Neuronal stem cell (in vitro differentiated cells): Measurements from ENCODE around the gene YWHAQ.

Source experiments
- DNase-seq: peaks from one replicate; pipeline ENCODE4 v3.0.0-alpha.2; 2013; ENCODE audit warnings: low spot score
- H2AFZ ChIP-seq: one replicate; pipeline ENCODE4 v1.6.1; 2013; ENCODE audit warnings: mild to moderate bottlenecking, low read length, inconsistent platforms
- H2AK5ac ChIP-seq: 2 replicates; pipeline ENCODE4 v1.6.1; 2013; ENCODE audit warnings: low read depth, mild to moderate bottlenecking, inconsistent platforms, low read length, moderate library complexity, mixed read lengths
- H2BK120ac ChIP-seq: 2 replicates; pipeline ENCODE4 v1.6.1; 2013; ENCODE audit warnings: low read depth, mild to moderate bottlenecking, inconsistent platforms, low read length, moderate library complexity, mixed read lengths
- H2BK12ac ChIP-seq: one replicate; pipeline ENCODE4 v1.6.1; 2013; ENCODE audit warnings: low read length, inconsistent platforms
- H2BK15ac ChIP-seq: 2 replicates; pipeline ENCODE4 v1.6.1; 2013; ENCODE audit warnings: mild to moderate bottlenecking, low read length, inconsistent platforms, mixed read lengths
- H2BK5ac ChIP-seq: one replicate; pipeline ENCODE4 v1.6.1; 2013; ENCODE audit warnings: inconsistent platforms, mild to moderate bottlenecking, low read length, moderate library complexity
- H3K14ac ChIP-seq: one replicate; pipeline ENCODE4 v1.6.1; 2013; ENCODE audit warnings: low read length, inconsistent platforms
- H3K18ac ChIP-seq: 2 replicates; pipeline ENCODE4 v1.6.1; 2013; ENCODE audit warnings: low read length, inconsistent platforms
- H3K23ac ChIP-seq: 2 replicates; pipeline ENCODE4 v1.6.1; 2013; ENCODE audit warnings: low read depth, mild to moderate bottlenecking, mixed read lengths, low read length, inconsistent platforms; ENCODE audit not compliant: poor library complexity
- H3K27ac ChIP-seq: replicated peaks from 3 replicates; pipeline ENCODE4 v1.5.1; 2013; ENCODE audit warnings: low read length, inconsistent platforms
- H3K27me3 ChIP-seq, 3 experiments: 2 replicates each; pipeline ENCODE4 v1.6.1; 2013; ENCODE audit warnings: low read length in 3 of 3, mild to moderate bottlenecking in 2 of 3, inconsistent platforms in 1 of 3, low read depth in 1 of 3, mixed read lengths in 1 of 3, moderate library complexity in 1 of 3; ENCODE audit not compliant: control insufficient read depth in 3 of 3, insufficient read depth in 3 of 3
- H3K36me3 ChIP-seq, 2 donors: replicated peaks in 1 of 2; 2 replicates each; pipeline ENCODE4 v1.6.1; 2013; ENCODE audit warnings: low read length in 2 of 2; ENCODE audit not compliant: control insufficient read depth in 2 of 2, insufficient read depth in 2 of 2
- H3K4ac ChIP-seq: 2 replicates; pipeline ENCODE4 v1.6.1; 2013; ENCODE audit warnings: inconsistent platforms, mild to moderate bottlenecking, low read length, moderate library complexity
- H3K4me1 ChIP-seq, 2 donors: 1 replicate in 1 of 2; 2 replicates in 1 of 2; pipeline ENCODE4 v1.6.1; 2013; ENCODE audit warnings: low read length in 2 of 2, low read depth in 1 of 2; ENCODE audit not compliant: control insufficient read depth in 2 of 2, insufficient read depth in 1 of 2
- H3K4me2 ChIP-seq: one replicate; pipeline ENCODE4 v1.6.1; 2013; ENCODE audit warnings: mild to moderate bottlenecking, low read length, inconsistent platforms; ENCODE audit not compliant: insufficient read depth, poor library complexity, severe bottlenecking
- H3K4me3 ChIP-seq, 2 donors: 2 replicates each; pipeline ENCODE4 v1.5.1; 2013; ENCODE audit warnings: low read length in 2 of 2, mild to moderate bottlenecking in 2 of 2, inconsistent platforms in 1 of 2, moderate library complexity in 1 of 2
- H3K79me1 ChIP-seq: one replicate; pipeline ENCODE4 v1.6.1; 2013; ENCODE audit warnings: low read depth, mild to moderate bottlenecking, inconsistent platforms, low read length, moderate library complexity
- H3K9ac ChIP-seq: one replicate; pipeline ENCODE4 v1.6.1; 2013; ENCODE audit warnings: mild to moderate bottlenecking, low read depth, low read length, inconsistent platforms; ENCODE audit not compliant: poor library complexity
- H3K9me3 ChIP-seq, 2 donors: replicated peaks in 1 of 2; 2 replicates each; pipeline versions ENCODE3 to v1.6.1; 2013; ENCODE audit warnings: low read length in 2 of 2, mild to moderate bottlenecking in 2 of 2, inconsistent platforms in 1 of 2, low read depth in 1 of 2, mixed read lengths in 1 of 2, moderate library complexity in 1 of 2; ENCODE audit not compliant: control insufficient read depth in 2 of 2, insufficient read depth in 1 of 2
- H4K8ac ChIP-seq: one replicate; pipeline ENCODE4 v1.6.1; 2013; ENCODE audit warnings: low read depth, mild to moderate bottlenecking, inconsistent platforms, low read length, moderate library complexity
- H4K91ac ChIP-seq: one replicate; pipeline ENCODE4 v1.6.1; 2013; ENCODE audit warnings: low read length, low read depth, mild to moderate bottlenecking, inconsistent platforms; ENCODE audit not compliant: poor library complexity
- WGBS, 2 donors: extraction: QIAGEN DNeasy Blood & Tissue Kit; methylation state at CpG; one replicate each; pipeline ENCODE4 v1.1.7; 2013; ENCODE audit warnings: missing lambda C conversion rate in 2 of 2, mixed read lengths in 1 of 2; ENCODE audit not compliant: insufficient read length in 2 of 2, insufficient replicate concordance in 1 of 2; ENCODE audit errors: extremely low coverage in 2 of 2; 5-methylcytosine and 5-hydroxymethylcytosine counted together

YWHAQ gene

DNA sequence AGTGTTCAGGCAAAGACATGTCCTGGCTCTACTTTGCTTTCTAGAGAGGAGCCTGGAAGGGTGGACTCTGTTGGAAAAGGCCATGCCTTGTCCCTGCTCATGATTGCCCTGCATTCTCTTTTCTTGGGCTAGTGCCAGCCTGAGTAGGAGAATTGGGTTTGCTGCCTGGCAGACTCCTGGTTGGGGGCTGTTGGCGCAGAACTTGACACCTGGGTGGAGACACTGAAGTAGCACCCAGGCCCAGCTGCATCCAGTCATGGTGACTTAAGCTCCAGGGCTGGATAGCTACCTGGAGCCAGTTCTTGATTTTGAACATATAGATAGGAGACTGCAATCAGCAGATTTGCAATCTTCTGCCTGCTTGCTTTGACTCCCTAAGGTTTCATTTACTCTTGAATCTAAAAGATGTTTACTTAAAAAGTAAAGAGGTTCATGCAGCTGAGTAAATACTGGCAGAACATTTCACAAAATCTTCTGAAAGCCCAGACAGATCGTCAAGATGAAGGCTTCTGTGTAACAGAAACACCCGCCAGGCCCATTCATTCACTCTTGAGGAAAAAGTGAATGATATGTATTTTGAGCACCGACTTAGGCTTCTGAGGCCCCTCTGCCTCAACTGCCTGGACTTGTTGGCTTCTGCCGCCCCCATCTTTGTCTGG, 38.0 kb upstream of the YWHAQ start:
- WGBS, 2 donors: no CpG with 5 or more reads among the region's 5 CpGs
- no peak overlapping the region for H2BK12ac ChIP-seq
- H2AK5ac ChIP-seq: no peak overlapping the region
- H3K9me3 ChIP-seq: no peaks in the 10 kb centered on the region
- no peak overlapping the region for H3K27ac ChIP-seq
- H4K91ac ChIP-seq: no peak overlapping the region
- H3K79me1 ChIP-seq: no peaks in the 10 kb centered on the region
- H3K14ac ChIP-seq: peak overlapping the region; percentile 10
- H3K9ac ChIP-seq: no peak overlapping the region
- H3K4ac ChIP-seq: no peak overlapping the region
- H4K8ac ChIP-seq: no peak overlapping the region
- H3K23ac ChIP-seq: no peak overlapping the region
- H2AFZ ChIP-seq: no peak overlapping the region
- no peak for DNase-seq
- H2BK120ac ChIP-seq: no peak overlapping the region
- no peak overlapping the region for H2BK15ac ChIP-seq
- peak overlapping the region; percentile 35 for H3K18ac ChIP-seq
- peaks cover 0 to 20% (median 0%) of the 10 kb centered on the region in 3 experiments for H3K27me3 ChIP-seq
- H3K4me1 ChIP-seq: no peaks in the 10 kb centered on the region
- H3K36me3 ChIP-seq: no peaks in the 10 kb centered on the region
- H3K4me3 ChIP-seq: no peak overlapping the region
- H3K4me2 ChIP-seq: no peak overlapping the region
- H2BK5ac ChIP-seq: no peak overlapping the region

DNA sequence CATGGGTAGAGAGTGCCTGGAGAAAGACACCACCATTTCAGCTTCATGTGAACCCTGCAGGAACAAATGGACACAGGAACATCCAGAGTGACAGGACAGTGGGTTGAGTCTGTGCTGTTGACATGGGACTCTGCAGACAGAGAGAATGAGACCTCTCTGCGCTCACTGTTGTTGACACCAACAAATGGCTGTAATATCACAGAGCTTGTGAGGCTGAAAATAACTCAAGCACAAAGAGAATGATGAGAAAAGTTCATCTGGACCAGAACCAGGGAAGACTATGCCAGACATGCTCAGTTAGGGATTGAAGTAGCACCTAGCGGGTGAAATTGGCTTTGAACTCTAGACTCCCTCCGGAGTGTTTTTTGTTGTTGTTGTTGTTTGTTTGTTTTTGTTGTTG, 37.0 kb upstream of the YWHAQ start:
- Histone ChIP-seq H3K9ac (no peak overlapping the region), H4K91ac (no peak overlapping the region), H3K4me2 (no peak overlapping the region), H3K23ac (no peak overlapping the region), H3K79me1 (no peaks in the 10 kb centered on the region), H2BK5ac (no peak overlapping the region), H2BK12ac (no peak overlapping the region), H2BK15ac (no peak overlapping the region), H3K27ac (no peak overlapping the region), H2BK120ac (no peak overlapping the region), H3K4me3 (no peak overlapping the region), H3K4me1 (no peaks in the 10 kb centered on the region), H3K27me3 (peaks cover 0 to 25% (median 0%) of the 10 kb centered on the region in 3 experiments), H3K14ac (no peak overlapping the region), H2AFZ (no peak overlapping the region), H4K8ac (no peak overlapping the region), H2AK5ac (no peak overlapping the region), H3K18ac (no peak overlapping the region), H3K9me3 (no peaks in the 10 kb centered on the region), H3K4ac (no peak overlapping the region), H3K36me3 (no peaks in the 10 kb centered on the region)
- no peak for DNase-seq
- whole genome bisulfite sequencing, 2 donors: no CpG with 5 or more reads among the region's 3 CpGs

DNA sequence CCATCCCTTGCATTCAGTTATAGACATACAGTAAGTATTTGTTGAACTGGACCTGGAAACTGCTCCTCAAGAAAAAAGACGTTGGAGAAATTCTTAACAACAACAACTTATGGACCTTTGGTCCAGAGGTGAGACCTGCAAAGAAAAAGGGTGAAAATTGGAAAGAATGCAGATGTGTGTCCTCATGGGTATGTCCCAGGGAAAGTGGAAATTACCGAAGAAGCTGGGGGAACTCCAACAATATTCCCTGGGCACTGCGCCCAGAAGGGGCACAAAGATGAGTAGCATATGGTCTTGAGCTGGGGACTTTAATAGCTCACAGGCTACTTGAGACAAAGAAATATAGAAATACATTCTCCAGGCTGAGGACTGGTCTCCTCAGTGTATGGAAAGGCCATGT, 35.5 kb upstream of the YWHAQ start:
- Histone ChIP-seq H2AFZ (no peak overlapping the region), H2BK15ac (no peak overlapping the region), H3K4me3 (no peak overlapping the region), H3K4ac (no peak overlapping the region), H2BK5ac (no peak overlapping the region), H3K23ac (no peak overlapping the region), H4K91ac (peak overlapping the region; percentile 85), H2BK12ac (no peak overlapping the region), H3K27ac (no peak overlapping the region), H2BK120ac (no peak overlapping the region), H3K18ac (no peak overlapping the region), H3K4me2 (no peak overlapping the region), H3K9me3 (no peaks in the 10 kb centered on the region), H3K9ac (no peak overlapping the region), H3K4me1 (no peaks in the 10 kb centered on the region), H3K14ac (no peak overlapping the region), H2AK5ac (no peak overlapping the region), H4K8ac (no peak overlapping the region), H3K27me3 (peaks cover 0 to 25% (median 0%) of the 10 kb centered on the region in 3 experiments), H3K36me3 (no peaks in the 10 kb centered on the region), H3K79me1 (no peaks in the 10 kb centered on the region)
- no peak for DNase-seq
- WGBS, 2 donors: no CpG with 5 or more reads among the region's 3 CpGs

DNA sequence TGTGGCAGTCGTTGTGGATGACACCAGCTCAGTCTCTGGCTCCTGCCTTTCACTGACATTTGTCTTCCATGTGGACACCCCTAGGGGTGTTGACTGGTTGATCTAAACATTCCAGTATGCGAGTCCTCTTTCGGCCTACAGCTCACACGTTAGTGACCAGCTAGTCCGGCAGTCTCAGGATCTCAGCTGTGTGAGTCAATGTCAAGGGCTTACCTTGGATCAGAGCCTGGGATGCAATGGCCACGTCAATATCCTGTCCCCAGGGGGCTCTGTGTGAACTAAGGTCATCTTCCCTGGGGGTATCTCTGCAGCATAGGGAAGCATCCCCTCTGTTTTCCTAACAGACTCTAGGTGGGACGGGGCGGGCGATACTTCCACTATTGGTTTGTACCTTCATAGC, 35.1 kb upstream of the YWHAQ start:
- no peaks in the 10 kb centered on the region for H3K79me1 ChIP-seq
- H3K9me3 ChIP-seq: no peaks in the 10 kb centered on the region
- H3K4me3 ChIP-seq: no peak overlapping the region
- H3K18ac ChIP-seq: no peak overlapping the region
- no peak overlapping the region for H3K14ac ChIP-seq
- no peak overlapping the region for H3K9ac ChIP-seq
- no peaks in the 10 kb centered on the region for H3K36me3 ChIP-seq
- H3K27ac ChIP-seq: no peak overlapping the region
- no peak overlapping the region for H2AK5ac ChIP-seq
- H3K4me2 ChIP-seq: no peak overlapping the region
- H3K27me3 ChIP-seq: peaks cover 0 to 25% (median 0%) of the 10 kb centered on the region in 3 experiments
- no peak overlapping the region for H3K4ac ChIP-seq
- no peak overlapping the region for H2AFZ ChIP-seq
- no peak overlapping the region for H4K8ac ChIP-seq
- H2BK15ac ChIP-seq: no peak overlapping the region
- H4K91ac ChIP-seq: no peak overlapping the region
- H3K4me1 ChIP-seq: no peaks in the 10 kb centered on the region
- no peak overlapping the region for H2BK5ac ChIP-seq
- no peak overlapping the region for H2BK120ac ChIP-seq
- H3K23ac ChIP-seq: peak overlapping the region; percentile 48
- WGBS, 2 donors: no CpG with 5 or more reads among the region's 9 CpGs
- peak overlapping the region; percentile 31 for H2BK12ac ChIP-seq
- no peak for DNase-seq
